Kidney glomerular epithelial cell (primary cell): ENCODE measurements around the gene PDE8A.
"Not testable (repeated sequence)": the region's sequence is repeated elsewhere in the genome, so short reads cannot be mapped to it uniquely, and the experiment has no call there.

Experiments
- DNase-seq: peaks from one replicate; lab custom pipeline; 2025; lab: John Stamatoyannopoulos, UW

Gene PDE8A

DNA sequence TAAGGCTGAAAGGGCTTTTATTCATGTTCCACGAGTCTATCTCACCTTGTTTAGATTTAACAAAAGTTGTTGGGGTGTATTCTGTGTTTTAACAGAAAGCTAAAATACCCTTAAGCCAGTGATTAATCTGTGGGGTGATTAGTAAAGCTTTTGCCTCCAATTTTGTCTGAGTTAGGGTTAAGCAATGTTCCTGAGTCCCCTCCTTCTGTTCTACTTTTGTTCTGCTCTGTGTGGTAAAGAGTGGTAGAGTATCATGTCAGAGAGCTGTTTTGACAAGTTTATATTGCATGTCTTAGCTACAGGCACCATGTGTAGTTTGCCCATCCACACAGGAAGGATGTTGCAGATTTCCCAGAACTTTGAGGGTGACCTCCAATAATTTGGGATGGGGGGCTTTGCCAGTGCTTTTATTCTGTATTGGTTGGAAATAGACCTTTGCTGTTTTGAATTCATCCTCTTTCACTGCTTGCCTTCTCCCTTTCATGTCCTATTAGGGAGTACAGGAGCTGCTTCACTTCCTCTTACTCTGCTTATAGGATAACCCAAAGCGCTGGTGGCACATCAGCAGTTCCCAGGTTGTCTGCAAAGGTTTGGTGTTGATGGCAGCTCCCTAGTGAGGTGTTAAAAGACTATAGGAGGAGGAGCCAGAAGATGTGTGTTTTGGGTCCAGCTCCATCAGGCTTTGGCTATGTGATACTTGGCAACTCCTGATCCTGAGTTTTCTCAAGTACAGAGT lies 7.4 kb downstream of the PDE8A start:
- DNase-seq: no peak

DNA sequence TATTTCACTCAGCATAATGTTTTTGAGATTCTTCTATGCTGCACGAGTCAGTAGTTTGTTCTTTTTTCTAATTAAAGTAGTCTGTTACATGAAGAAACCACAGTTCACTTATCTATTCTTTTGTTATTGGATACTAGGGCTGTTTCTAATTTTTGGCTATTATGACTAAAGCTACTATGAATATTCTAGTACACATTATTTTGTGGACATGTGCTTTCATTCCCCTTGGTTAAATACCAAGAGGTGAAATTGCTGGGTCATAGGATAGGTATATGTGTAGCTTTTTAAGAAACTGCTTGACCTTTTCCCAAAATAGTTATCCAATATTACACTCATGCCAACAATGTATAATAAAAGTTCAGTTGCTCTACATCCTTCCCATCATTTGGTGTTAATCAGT lies 8.9 kb downstream of the PDE8A start:
- DNase-seq: no peak

DNA sequence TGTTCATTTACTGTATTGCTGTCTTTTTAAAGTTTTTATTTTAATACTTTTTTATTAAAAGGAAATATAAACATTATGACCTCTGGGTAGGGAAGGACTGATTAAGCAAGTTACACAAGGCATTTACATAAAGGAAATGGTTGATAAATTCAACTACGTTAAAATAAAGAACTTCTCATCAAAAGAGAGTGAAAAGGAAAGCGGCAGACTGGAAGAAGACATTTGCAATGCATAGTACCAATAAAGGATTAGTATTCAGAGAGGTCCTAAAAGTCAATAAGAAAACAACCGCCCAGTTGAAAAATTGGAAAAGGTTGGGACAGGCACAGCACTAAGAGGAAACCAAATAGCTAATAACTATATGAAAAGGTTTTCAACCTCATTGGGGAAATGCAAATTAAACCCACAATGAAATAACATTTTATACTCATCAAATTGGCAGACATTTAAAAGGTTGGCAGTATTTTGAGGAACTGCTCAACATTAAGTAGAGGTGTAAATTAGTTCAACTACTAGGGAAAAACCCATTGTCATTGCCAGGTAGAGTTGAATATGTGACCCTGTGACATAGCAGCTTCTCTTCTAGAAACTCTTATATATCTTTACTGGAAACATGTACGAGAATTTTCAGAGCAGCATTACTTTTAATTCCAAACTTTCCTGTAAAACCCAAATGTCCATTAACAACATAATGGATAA lies 9.5 kb downstream of the PDE8A start:
- no peak for DNase-seq

DNA sequence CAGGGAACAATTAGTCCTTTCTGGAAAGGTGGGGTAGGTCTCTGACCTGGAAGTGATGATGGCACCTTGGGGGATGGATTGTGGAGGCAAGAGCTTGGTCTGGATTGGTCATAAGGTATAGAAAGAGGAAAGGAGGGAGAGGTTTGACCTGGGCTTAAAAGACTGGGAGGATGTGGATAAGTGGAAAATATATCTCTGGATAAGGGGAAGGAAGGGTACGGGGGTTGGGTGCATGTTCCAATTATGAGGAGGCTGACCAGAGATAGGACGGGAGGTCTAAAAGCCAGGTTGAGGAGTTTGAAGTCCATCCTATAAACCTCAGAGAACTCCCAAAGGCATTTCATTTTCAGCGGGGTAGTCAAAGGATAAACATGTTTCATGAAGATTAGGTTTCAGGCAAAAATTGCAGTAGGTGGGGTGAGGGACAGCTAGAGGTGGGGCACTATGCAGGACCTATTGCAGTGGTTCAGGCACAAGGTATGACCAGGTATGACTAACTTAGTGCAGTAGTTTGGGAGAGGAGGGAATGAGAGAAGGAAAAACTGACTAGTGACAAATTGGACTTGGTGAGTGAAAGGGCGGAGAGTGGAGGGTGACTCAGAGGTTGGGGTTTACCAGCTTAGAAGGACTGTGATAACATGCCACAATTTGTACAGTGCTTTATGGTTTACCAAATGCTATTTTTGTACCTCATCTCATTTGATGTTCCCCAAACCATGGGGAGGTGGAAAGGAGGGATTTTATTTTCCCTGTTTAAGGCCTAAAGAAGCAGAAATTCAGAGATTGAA lies 10.7 kb downstream of the PDE8A start:
- peak; percentile 47 for DNase-seq

DNA sequence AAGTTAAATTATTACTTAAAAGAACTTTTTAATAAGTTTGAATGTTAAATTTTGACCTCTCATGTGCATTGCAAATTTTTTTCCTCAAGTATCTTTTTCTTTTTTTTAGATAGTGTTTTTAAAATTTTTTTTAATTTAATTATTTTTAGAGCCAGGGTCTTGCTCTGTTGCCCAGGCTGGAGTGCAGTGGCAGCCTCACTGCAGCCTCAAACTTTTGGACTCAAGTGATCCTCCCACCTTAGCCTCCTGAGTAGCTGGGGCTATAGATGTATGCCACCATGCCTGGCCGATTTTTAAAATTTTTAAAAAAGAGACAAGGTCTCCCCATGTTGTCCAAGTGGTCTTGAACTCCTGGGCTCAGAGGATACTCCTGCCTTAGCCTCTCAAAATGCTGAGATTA lies 14.4 kb downstream of the PDE8A start:
- DNase-seq: no peak

DNA sequence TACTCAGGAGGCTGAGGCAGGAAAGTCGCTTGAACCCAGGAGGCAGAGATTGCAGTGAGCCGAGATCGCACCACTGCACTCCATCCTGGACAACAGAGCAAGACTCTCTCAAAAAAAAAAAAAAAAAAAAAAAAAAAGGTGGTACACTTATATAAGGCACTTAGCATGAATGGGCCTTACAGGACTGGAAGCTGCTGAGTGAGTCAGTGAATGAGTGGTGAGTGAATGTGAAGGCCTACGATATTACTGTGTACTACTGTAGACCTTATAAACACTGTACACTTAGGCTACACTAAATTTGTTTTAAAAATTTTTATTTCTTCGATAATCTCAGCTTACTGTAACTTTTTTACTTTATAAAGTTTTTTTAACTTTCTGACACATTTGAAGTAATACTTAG lies 15.1 kb downstream of the PDE8A start:
- DNase-seq: not testable (repeated sequence)

DNA sequence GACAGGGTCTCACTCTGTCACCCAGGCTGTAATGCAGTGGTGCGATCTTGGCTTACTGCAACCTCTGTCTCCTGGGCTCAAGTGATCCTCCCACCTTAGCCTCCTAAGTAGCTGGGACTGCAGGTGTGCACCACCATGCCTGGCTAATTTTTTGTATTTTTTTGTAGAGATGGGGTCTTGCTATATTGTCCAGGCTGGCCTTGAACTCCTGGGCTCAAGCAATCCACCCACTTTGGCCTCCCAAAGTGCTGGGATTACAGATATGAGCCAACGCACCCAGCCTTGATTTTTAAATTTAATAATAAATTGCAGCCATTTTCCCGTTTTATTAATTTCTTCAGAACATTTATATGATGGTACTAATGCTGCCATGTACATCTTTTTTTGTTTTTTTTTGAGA lies 15.6 kb downstream of the PDE8A start:
- DNase-seq: not testable (repeated sequence)

DNA sequence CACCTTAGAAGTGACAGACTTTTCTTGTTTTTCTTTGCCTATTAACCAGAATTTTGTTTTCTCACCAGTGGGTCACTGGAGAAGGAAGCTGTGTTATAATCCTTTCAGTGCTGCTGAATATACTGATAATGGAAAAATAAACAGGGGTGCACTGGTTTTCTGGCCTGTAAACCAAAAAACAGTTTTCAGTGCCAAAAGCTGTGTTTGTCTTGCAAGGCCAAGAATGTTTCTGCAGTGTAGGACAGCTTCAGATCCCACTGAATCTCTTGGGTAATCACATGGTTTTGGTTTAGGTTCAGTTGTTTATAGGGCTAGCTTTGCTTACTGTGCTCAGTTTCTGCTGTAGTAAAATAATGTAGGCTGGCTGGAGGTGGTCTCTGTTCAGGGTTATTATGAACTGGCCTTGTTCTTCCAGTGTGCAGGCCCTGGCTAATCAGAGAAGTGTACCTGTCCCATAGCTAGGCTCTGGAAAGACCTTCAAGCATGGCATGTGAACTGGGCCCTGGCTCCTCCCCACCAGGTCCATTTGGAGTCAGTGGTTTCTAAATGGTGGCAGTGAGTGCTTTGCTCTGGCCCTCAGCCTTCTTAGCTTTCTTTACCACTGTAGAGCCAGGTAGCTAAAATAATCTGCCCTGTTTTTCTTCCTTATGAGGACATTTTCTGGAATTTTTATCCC lies 18.7 kb downstream of the PDE8A start:
- no peak for DNase-seq

DNA sequence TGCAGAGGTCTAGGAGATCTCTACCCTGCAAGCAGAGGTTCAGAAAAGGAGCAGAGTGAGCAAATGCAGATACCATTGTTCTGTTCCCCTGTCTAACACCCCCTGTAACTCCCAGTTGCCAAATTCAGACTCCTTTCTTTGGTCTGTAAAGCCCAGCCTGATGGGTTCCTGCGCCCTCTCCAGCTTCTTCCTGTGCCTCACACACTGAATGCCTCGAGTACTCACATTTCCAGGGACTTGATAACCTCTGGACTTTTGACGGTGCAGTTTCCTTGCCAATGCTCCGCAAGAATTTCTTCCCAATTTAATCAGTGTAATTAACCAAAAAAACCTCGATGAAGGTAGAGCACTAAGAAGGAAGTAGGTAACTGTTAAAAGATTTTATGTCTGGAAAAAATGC lies 19.3 kb downstream of the PDE8A start:
- DNase-seq: no peak

DNA sequence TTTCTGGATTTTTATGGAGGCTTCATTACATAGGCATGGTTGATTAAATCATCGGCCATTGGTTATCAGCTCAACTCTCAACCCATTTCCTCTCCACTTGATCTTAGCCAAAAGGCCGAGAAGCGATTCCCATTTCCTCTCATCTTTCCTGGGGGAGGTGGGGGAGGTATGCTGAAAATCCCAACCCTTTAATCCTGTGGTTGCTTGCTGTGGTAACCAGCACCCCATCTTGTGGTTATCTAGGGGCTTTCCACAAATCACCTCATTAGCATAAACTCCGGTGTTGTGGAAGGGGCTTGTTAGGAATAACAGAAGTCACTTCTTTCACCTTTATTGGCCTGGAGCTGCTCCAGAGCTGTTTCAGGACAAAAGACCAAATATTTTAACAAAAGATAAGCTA lies 20.9 kb downstream of the PDE8A start:
- no peak for DNase-seq

DNA sequence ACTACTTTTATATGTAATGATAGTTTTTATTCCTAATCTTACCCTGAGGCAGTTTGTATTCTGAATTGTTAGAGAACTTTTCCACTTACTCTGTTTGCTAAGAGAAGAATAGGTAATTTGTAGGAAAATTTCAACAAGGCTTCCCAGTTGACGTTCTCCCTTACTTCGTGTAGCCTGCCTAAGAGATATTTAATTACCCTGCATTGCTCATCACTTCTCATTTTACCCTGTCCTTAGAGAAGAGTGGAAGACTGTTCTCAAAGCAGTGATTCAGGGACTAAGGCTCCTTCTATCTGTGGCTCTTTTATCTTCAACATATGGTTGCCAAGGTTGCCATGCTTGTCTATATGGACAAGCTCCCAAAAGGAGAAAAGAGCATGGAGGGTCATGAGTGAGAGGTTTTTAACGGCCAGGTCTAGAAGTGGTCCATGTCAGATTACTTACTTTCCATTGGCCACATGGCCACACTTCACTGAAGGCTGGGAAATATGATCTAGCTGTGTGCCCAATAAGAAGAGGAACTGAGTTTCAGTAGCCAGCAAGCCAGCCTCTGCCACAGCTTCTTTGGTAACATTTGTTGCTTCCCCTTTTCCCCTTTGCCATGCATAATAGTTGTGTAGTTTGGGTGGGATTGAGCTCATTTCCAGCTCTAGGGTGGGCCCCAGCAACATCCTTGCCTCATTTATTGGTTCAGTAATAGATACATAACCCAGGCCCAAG lies 22.1 kb downstream of the PDE8A start:
- DNase-seq: no peak

DNA sequence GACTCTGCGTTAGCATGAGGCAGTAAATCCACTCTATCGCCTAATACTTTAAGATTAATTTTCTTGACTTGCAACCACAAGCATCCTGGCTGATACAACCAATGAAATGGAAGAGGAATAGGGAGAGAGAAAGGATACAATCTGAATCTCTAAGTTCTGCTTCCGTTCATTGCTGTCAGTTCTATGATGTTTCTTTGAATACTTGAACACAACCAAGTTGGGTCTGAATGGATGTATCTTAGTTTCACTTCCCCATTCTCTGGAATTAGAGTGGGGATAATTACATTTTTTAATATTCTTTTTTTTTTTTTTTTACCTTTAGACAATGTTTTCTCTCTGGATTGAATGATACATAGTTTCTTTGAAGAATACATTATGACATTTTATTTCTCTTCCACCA lies 22.9 kb downstream of the PDE8A start:
- no peak for DNase-seq

DNA sequence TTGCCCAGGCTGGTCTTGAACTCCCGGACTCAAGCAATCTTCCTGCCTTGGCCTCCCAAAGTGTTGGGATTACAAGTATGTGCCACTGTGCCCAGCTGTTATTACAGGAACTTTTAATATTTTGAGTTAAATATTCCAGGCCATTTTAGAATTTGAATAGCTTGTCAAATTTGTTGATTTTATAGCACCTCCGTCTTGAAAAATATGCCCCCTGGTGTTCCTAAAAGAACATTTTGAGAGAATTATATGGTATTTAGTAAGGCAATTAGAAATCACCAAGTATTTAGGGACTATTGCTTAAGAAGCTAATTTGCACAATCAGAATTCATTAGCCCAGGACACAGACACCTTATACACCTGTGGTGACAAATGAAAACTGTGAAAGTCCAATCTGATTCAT lies 23.7 kb downstream of the PDE8A start:
- DNase-seq: no peak

DNA sequence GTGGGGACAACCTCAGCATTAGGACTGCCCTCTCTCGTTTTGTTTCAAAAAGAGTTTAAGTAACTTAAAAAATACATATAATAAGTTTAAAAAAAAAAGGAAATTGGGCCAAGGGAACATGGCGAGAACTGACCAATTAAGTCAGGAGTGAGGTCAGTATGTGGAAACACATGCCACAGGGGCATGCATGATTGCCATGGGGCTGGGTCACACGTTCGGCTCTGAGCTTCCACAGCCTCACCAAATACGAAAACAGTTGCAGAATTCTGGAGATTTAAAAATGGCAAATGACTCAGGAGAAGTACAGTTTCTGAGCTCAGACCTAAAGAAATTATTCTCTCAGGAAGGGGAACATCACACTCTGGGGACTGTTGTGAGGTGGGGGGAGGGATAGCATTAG lies 24.1 kb downstream of the PDE8A start:
- no peak for DNase-seq

DNA sequence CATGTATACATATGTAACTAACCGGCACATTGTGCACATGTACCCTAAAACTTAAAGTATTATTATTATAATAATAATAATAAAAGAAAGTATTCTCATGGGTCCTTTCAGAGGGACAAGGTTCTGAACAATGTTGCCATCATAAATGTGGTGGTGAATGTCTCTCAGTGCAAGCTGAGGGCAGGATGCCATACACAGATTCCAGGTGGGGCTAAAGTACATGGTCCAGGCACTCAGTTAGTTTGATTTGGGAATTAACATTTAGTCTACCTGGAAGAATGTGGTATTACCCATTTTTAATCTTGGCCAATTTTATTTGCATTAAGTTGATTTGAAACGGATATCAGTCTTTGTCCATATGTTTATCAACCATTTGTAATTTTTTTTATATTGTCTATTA lies 24.5 kb downstream of the PDE8A start:
- no peak for DNase-seq

DNA sequence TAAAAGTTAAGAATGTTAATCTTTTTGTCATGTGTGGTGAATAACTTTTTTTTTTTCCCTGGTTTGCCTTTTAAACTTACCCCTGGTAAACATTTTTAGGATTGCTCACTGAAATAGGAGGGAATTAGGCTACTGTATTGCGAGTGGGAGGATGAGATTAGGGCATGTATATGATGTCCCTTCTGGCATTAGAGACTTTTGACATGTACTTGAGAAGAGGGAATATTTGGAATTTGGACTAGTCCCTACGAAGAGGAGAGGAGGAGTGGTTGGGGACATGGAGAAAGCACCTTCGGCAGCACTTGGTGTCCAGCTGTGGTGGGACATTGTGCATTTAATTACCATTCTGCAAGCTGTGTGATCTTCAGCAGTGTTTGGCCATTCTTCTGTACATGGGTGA lies 25.0 kb downstream of the PDE8A start:
- no peak for DNase-seq

DNA sequence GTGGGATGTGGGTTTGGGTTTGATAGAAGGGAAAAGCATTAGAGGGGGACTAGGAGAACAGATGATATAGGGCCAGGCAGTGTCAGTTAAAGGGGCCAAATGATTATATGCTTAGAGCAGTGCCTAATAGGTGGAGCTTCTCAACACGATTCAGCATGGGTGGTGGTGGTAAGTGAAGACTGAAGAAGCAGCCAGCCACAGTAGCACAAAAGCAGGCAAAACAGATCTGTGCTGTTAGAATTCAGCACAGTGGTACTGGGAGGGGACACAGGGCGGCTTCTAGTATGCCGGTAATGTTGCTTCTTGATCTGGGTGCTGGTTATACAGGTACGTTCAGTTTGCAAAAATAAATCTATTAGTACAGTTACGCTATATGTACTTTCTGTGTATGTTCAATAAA lies 25.5 kb downstream of the PDE8A start:
- no peak for DNase-seq

DNA sequence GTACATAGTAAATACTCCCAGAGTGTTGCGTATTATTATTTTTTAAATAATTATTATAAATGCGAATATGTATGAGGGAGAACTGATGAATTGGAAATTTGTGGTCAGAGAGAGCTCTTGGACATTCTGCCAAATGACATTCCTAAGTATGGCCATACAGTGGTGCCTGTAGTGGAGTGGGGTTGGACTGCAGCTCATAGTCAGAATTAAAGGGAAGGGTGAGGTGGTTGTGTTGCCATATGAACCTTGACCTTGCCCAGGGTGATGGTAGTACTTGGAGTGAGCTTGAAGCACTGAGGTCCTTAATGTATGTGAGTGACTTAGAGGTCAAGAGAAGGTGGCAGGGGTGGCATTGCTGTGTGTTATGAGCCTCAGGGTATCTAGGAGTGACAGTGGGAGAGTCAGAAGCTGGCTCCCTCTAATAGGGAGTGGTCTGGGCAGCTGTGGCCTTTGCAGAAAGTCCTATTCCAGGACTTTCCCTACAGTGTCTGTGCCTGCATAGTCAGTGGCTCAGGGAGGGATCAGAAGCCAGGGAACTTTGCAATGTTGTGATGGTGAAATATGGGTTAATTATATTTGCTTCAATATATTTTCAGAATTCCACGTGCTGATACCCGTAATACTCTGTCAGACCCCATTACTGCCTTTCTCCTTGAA lies 26.2 kb downstream of the PDE8A start:
- no peak for DNase-seq

DNA sequence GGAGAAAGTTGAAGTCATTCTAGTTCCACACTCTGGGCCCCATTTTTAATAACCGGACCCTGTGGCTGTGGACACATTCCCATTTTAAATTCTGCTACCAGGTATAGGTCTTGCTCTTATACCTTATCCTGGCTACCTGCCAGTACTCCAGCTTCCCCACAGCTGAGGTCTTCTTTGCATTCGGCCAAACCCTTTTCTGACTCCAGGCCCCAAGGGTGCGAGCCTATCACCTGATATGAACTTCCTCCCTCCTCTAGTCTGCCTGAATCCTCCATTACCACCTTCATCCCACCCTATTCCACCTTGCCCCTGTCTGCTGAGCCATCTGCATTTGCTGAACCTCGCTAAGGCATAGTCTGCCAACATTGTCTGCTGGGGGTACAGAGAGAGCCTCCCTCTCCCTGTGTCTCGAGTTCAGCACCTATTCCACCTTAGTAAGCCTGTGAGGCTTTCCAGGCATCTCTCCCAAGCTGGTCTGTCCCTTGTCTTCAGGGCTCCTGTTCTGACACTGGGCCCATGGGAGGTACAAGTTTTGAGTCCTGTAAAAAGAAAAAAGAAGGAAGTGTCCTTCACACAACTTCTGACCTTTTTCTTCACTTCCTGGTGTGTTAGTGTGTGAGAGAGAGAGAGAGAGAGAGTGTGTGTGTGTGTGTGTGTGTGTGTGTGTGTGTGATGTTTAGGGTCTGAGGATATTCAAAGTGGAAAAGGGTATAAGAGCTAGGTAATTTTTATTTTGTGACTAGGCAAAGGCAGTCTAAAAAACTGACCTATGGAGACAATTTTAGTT lies 27.0 kb downstream of the PDE8A start:
- DNase-seq: no peak

DNA sequence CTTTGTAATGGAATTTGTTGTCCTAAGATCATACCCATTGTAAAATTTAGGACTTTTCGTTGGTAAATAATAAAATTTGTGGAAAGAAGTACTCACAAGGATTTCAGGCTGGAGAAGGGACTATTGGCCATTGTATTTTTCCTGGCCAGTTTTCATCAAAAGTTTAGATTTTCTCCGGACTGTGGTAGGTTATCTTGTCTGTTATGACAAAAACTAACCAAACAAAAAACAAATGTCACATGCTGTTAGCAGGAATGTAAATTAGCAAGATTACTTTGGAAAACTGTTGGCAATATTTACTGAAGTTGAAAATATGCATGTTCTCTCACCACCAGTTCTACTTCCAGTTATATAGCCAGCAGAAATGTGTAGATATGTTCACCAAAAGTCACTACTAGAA lies 27.8 kb downstream of the PDE8A start:
- no peak for DNase-seq

DNA sequence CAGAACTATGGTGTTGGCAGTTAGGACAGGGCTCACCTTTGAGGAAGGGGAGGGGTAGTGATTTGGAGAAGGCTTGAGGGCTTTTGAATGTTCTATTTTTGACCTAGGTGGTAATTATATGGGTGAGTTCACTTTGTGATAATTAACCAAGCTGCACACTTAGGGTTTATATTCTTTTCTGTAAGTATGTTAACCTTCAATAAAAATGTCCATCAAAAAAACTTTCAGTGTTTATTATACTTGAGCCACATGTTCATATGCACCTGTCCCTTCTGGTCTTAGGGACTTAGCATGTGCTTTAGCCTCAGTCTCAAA lies 28.4 kb downstream of the PDE8A start:
- DNase-seq: no peak
